DMS 273 treated with DMSO at 0.1 percent for 48 hours (cell line): ENCODE data around the gene ICA1.
A peak's percentile ranks its signal among the peaks of the same experiment; 100 is the strongest.
"Not testable (repeated sequence)": the region's sequence is repeated elsewhere in the genome, so short reads cannot be mapped to it uniquely, and the experiment has no call there.

Experiments used
- DNase-seq: peaks from one replicate; lab custom pipeline; 2025; lab: John Stamatoyannopoulos, UW

The ICA1 gene

GRCh38 chr7:8094164-8095140, 167.5 kb downstream of the ICA1 start:
- DNase-seq, result no peak

- no peak for DNase-seq
Observed at GRCh38 chr7:8092140-8092539, 169.8 kb downstream of the ICA1 start.

GRCh38 chr7:8089036-8089780, 172.8 kb downstream of the ICA1 start:
- DNase-seq, result no peak

GRCh38 chr7:8086239-8086638, 175.7 kb downstream of the ICA1 start:
- DNase-seq, result no peak

GRCh38 chr7:8085420-8085819, 176.5 kb downstream of the ICA1 start:
- no peak for DNase-seq

- no peak for DNase-seq
Observed at GRCh38 chr7:8084836-8085235, 177.1 kb downstream of the ICA1 start.

GRCh38 chr7:8082762-8083161, 179.2 kb downstream of the ICA1 start:
- no peak for DNase-seq

- DNase-seq, result no peak
Observed at GRCh38 chr7:8078418-8078817, 183.5 kb downstream of the ICA1 start.

- peak; percentile 33 for DNase-seq
Observed at GRCh38 chr7:8070451-8071180, 191.4 kb downstream of the ICA1 start.

- no peak for DNase-seq
Observed at GRCh38 chr7:8068892-8069686, 192.9 kb downstream of the ICA1 start.

- DNase-seq, result no peak
Observed at GRCh38 chr7:8065356-8065813, 196.6 kb downstream of the ICA1 start.

GRCh38 chr7:8064828-8065227, 197.1 kb downstream of the ICA1 start:
- no peak for DNase-seq

- no peak for DNase-seq
Observed at GRCh38 chr7:8063706-8064297, 198.2 kb downstream of the ICA1 start.

GRCh38 chr7:8063300-8063699, 198.7 kb downstream of the ICA1 start:
- DNase-seq, result not testable (repeated sequence)
